Liver (tissue), 9 donors: ENCODE measurements around the gene B4GALNT3. TPM values are rescaled to one million over a fixed set of nuclear protein-coding genes. Genes with fewer than 3 reads are reported as not detected.

Experiments
- DNase-seq: peaks from one replicate; pipeline ENCODE4 v3.0.0-alpha.2; 2017; ENCODE audit warnings: low spot score
- H3K27ac ChIP-seq, 2 donors: one replicate each; pipeline ENCODE4 v1.7.0; 2013; ENCODE audit warnings: inconsistent platforms in 2 of 2, low read length in 2 of 2, control low read depth in 1 of 2, low read depth in 1 of 2, mild to moderate bottlenecking in 1 of 2
- H3K27me3 ChIP-seq, 4 donors: one replicate each; pipeline versions ENCODE4 v1.6.1 to v1.7.0; 2013; ENCODE audit warnings: low read length in 3 of 4, inconsistent platforms in 1 of 4, mild to moderate bottlenecking in 1 of 4, moderate library complexity in 1 of 4; ENCODE audit not compliant: control insufficient read depth in 4 of 4, insufficient read depth in 4 of 4
- H3K36me3 ChIP-seq, 4 donors: one replicate each; pipeline versions ENCODE4 v1.6.1 to v1.7.0; 2013; ENCODE audit warnings: low read length in 3 of 4, mild to moderate bottlenecking in 3 of 4, low read depth in 1 of 4, moderate library complexity in 1 of 4; ENCODE audit not compliant: control insufficient read depth in 4 of 4, insufficient read depth in 3 of 4
- H3K4me1 ChIP-seq, 4 donors: one replicate each; pipeline versions ENCODE4 v1.6.1 to v1.7.0; 2013; ENCODE audit warnings: low read length in 3 of 4, mild to moderate bottlenecking in 3 of 4, moderate library complexity in 1 of 4; ENCODE audit not compliant: control insufficient read depth in 4 of 4, insufficient read depth in 4 of 4
- H3K4me3 ChIP-seq, 3 donors: one replicate each; pipeline versions ENCODE4 v1.6.1 to v1.7.0; 2013; ENCODE audit warnings: low read length in 3 of 3, control low read depth in 1 of 3, low read depth in 1 of 3, mild to moderate bottlenecking in 1 of 3
- H3K9ac ChIP-seq, 2 donors: one replicate each; pipeline ENCODE4 v1.7.0; 2013; ENCODE audit warnings: low read length in 2 of 2, mild to moderate bottlenecking in 2 of 2, moderate library complexity in 2 of 2, control low read depth in 1 of 2, low read depth in 1 of 2
- H3K9me3 ChIP-seq, 4 donors: one replicate each; pipeline versions ENCODE4 v1.6.1 to v1.7.0; 2013; ENCODE audit warnings: low read length in 3 of 4; ENCODE audit not compliant: control insufficient read depth in 4 of 4
- ATF3 ChIP-seq: IDR thresholded peaks from 2 replicates; pipeline ENCODE4 v1.6.1; 2016; ENCODE audit warnings: antibody characterized with exemption
- CTCF ChIP-seq: fragments of 150-350 bp; IDR thresholded peaks from 2 replicates; pipeline ENCODE4 v1.5.1; 2017; ENCODE audit warnings: improper control_type of control experiment, low read depth, low read length; ENCODE audit not compliant: missing input control
- FOXA1 ChIP-seq: IDR thresholded peaks from 2 replicates; pipeline ENCODE4 v1.6.1; 2016; ENCODE audit warnings: antibody characterized with exemption
- FOXA2 ChIP-seq: IDR thresholded peaks from 2 replicates; pipeline ENCODE4 v1.6.1; 2016; ENCODE audit warnings: antibody characterized with exemption
- NR2F2 ChIP-seq: IDR thresholded peaks from 2 replicates; pipeline ENCODE4 v1.6.1; 2016; ENCODE audit warnings: antibody characterized with exemption
- RAD21 ChIP-seq, 2 donors: IDR thresholded peaks; 2 replicates each; pipeline ENCODE4 v1.6.1; 2016; ENCODE audit warnings: antibody characterized with exemption in 2 of 2, mild to moderate bottlenecking in 2 of 2
- SP1 ChIP-seq: IDR thresholded peaks from 2 replicates; pipeline ENCODE4 v1.6.1; 2018; ENCODE audit warnings: antibody characterized with exemption, mild to moderate bottlenecking
- ZBTB33 ChIP-seq: IDR thresholded peaks from 2 replicates; pipeline ENCODE4 v1.6.1; 2016; ENCODE audit warnings: antibody characterized with exemption
- WGBS: extraction: QIAGEN DNeasy Blood & Tissue Kit; methylation state at CpG from one replicate; pipeline ENCODE4 v1.1.7; 2013; 5-methylcytosine and 5-hydroxymethylcytosine counted together
- polyA plus RNA-seq, 2 donors: library from polyadenylated mRNA; stranded (reverse) in 1 of 2; unstranded in 1 of 2; fragments of 200-250 nt in 1 of 2; fragments of >200 nt in 1 of 2; fragmentation: Nextera tagmentation in 1 of 2; extraction: Ambion mirVana in 1 of 2; gene quantifications; one replicate each; pipeline versions ENCODE4 v1.2.1 to v1.2.3, GENCODE V29; 2013 to 2015
- total RNA-seq, 2 donors: library from RNA; depleted of rRNA; stranded (reverse); fragments of >200 nt; gene quantifications; one replicate each; pipeline ENCODE4 v1.2.3, GENCODE V29; 2014
- donor health status: healthy.
- donor health status: healthy.
- donor health status: healthy.
- donor health status: healthy.
- donor health status: healthy.

B4GALNT3 gene
- total and polyA plus RNA-seq, 4 donors = 0.09 to 0.25 (median 0.14) TPM; not detected in 1

GRCh38 chr12:556498-556897, 96.8 kb downstream of the B4GALNT3 start:
- Histone ChIP-seq H3K27me3 (peaks cover 0 to 2% (median 0%) of the 10 kb centered on the region in 4 donors), H3K27ac (no peak overlapping the region), H3K9ac (no peak overlapping the region), H3K9me3 (no peaks in the 10 kb centered on the region), H3K4me1 (peaks cover 0 to 1% (median 0%) of the 10 kb centered on the region in 4 donors), H3K36me3 (no peaks in the 10 kb centered on the region), H3K4me3 (no peak overlapping the region)
- WGBS = 94% methylated on average over 20 of the region's 20 CpGs
- TF ChIP-seq FOXA1 (no peak), NR2F2 (no peak), CTCF (no peak), ZBTB33 (no peak)
- DNase-seq = no peak

GRCh38 chr12:558580-558979, 98.8 kb downstream of the B4GALNT3 start:
- Histone ChIP-seq H3K4me1 (no peaks in the 10 kb centered on the region), H3K27me3 (no peaks in the 10 kb centered on the region), H3K9ac (no peak overlapping the region), H3K9me3 (no peaks in the 10 kb centered on the region), H3K4me3 (no peak overlapping the region), H3K27ac (no peak overlapping the region), H3K36me3 (no peaks in the 10 kb centered on the region)
- TF ChIP-seq ATF3 (no peak), SP1 (no peak), FOXA2 (no peak), RAD21 (IDR thresholded peaks at IDR 0.05) (no peak)
- WGBS = 79% methylated on average over 4 of the region's 4 CpGs
- no peak for DNase-seq

- Histone ChIP-seq H3K4me1 (no peaks in the 10 kb centered on the region), H3K9ac (no peak overlapping the region), H3K27ac (no peak overlapping the region), H3K9me3 (no peaks in the 10 kb centered on the region), H3K4me3 (no peak overlapping the region), H3K27me3 (no peaks in the 10 kb centered on the region), H3K36me3 (no peaks in the 10 kb centered on the region)
- no peak for TF ChIP-seq RAD21 (IDR thresholded peaks at IDR 0.05)
- DNase-seq = no peak
- WGBS = 89% methylated on average over 21 of the region's 21 CpGs
Measured at GRCh38 chr12:559208-559905, 99.6 kb downstream of the B4GALNT3 start.
